Measurements from ENCODE around the gene CALHM2.

The CALHM2 gene

DNA sequence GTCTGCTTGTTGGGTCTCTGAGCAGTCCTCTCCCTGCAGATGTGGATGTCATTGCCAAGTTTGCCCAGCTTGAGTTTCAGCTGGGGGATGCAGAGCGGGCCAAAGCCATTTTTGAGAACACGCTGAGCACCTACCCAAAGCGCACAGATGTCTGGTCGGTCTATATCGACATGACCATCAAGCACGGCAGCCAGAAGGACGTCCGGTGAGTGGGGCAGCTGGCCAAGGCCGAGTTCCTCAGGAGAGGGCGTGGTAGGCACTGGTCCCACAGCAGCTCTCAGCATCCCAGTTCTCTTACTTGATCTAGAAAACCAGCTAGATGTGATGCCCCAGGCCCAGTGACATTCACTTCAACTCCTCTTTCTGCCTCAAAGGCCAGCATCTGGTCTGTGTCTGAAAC, 7.7 kb downstream of the CALHM2 start:
- H4K20me1 ChIP-seq (ENCODE audit: insufficient read depth, low read length), result peaks cover 10% of the 10 kb centered on the region; the same call in 1 of the 2 replicates
- TF ChIP-seq CTCF (IDR thresholded peaks at IDR 0.05; ENCODE audit: borderline replicate concordance, extremely low read depth, low read length, poor library complexity, severe bottlenecking), result no peak
- TF ChIP-seq EZH2 (IDR thresholded peaks at IDR 0.05; ENCODE audit: borderline replicate concordance, low read depth, low read length, severe bottlenecking), result no peak
- ATAC-seq (ENCODE audit: insufficient read depth, low read depth) (no peak), DNase-seq (no peak)
- no peaks in the 10 kb centered on the region for H3K79me2 ChIP-seq (ENCODE audit: insufficient read depth, low read length)
- H3K4me1 ChIP-seq (ENCODE audit: insufficient read depth, low read length), result no peaks in the 10 kb centered on the region
- no peak overlapping the region for H3K27ac ChIP-seq (ENCODE audit: low read length)
- no peak overlapping the region for H2AFZ ChIP-seq (ENCODE audit: low read depth, low read length)
- no peaks in the 10 kb centered on the region for H3K9me3 ChIP-seq (ENCODE audit: insufficient read depth, low read length, severe bottlenecking)
- H3K27me3 ChIP-seq (ENCODE audit: insufficient read depth, low read length, poor library complexity), result no peaks in the 10 kb centered on the region
- peaks cover 92% of the 10 kb centered on the region for H3K36me3 ChIP-seq (ENCODE audit: insufficient read depth, low read length)
- H3K9ac ChIP-seq (ENCODE audit: low read depth, low read length), result no peak overlapping the region
- no peak overlapping the region for H3K4me3 ChIP-seq (ENCODE audit: low read depth in 1 of 2, low read length in 2 of 2)
- H3K4me2 ChIP-seq (ENCODE audit: insufficient read depth, low read length), result no peak overlapping the region

GRCh38 chr10:103443475-103444185, 8.5 kb downstream of the CALHM2 start:
- H3K4me1 ChIP-seq (ENCODE audit: insufficient read depth, low read length), result no peaks in the 10 kb centered on the region
- H2AFZ ChIP-seq (ENCODE audit: low read depth, low read length), result no peak overlapping the region
- H3K4me2 ChIP-seq (ENCODE audit: insufficient read depth, low read length), result no peak overlapping the region
- H3K79me2 ChIP-seq (ENCODE audit: insufficient read depth, low read length), result no peaks in the 10 kb centered on the region
- H4K20me1 ChIP-seq (ENCODE audit: insufficient read depth, low read length), result peaks cover 8% of the 10 kb centered on the region; the same call in 1 of the 2 replicates
- no peak overlapping the region for H3K9ac ChIP-seq (ENCODE audit: low read depth, low read length)
- no peak for TF ChIP-seq EZH2 (IDR thresholded peaks at IDR 0.05; ENCODE audit: borderline replicate concordance, low read depth, low read length, severe bottlenecking)
- TF ChIP-seq CTCF (IDR thresholded peaks at IDR 0.05; ENCODE audit: borderline replicate concordance, extremely low read depth, low read length, poor library complexity, severe bottlenecking), result no peak
- no peak overlapping the region for H3K27ac ChIP-seq (ENCODE audit: low read length)
- ATAC-seq (ENCODE audit: insufficient read depth, low read depth), result no peak
- no peaks in the 10 kb centered on the region for H3K27me3 ChIP-seq (ENCODE audit: insufficient read depth, low read length, poor library complexity)
- H3K36me3 ChIP-seq (ENCODE audit: insufficient read depth, low read length), result peaks cover 93% of the 10 kb centered on the region
- DNase-seq, result no peak
- no peaks in the 10 kb centered on the region for H3K9me3 ChIP-seq (ENCODE audit: insufficient read depth, low read length, severe bottlenecking)
- H3K4me3 ChIP-seq (ENCODE audit: low read depth in 1 of 2, low read length in 2 of 2), result no peak overlapping the region

DNA sequence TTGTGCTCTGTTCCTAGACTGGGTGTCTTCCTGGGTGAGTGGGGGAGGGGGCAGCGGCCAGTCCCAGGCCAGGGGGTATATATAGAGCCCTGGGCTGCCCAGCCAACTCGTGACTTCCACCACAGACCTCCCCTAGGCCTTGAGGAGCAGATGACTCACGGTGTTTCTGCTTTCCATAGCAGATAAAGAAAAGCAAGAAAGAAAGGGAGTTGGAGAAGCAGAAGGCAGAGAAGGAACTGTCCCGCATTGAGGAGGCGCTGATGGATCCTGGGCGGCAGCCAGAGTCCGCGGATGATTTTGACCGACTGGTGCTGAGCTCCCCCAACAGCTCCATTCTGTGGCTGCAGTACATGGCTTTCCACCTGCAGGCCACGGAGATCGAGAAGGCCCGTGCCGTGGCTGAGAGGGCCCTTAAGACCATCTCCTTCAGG, 10.1 kb downstream of the CALHM2 start:
- Histone ChIP-seq H3K79me2 (ENCODE audit: insufficient read depth, low read length) (no peaks in the 10 kb centered on the region), H4K20me1 (ENCODE audit: insufficient read depth, low read length) (peaks cover 13% of the 10 kb centered on the region; the same call in 1 of the 2 replicates), H3K27me3 (ENCODE audit: insufficient read depth, low read length, poor library complexity) (no peaks in the 10 kb centered on the region), H3K36me3 (ENCODE audit: insufficient read depth, low read length) (peaks cover 96% of the 10 kb centered on the region), H3K27ac (ENCODE audit: low read length) (no peak overlapping the region), H3K9ac (ENCODE audit: low read depth, low read length) (no peak overlapping the region), H2AFZ (ENCODE audit: low read depth, low read length) (no peak overlapping the region), H3K4me3 (ENCODE audit: low read depth in 1 of 2, low read length in 2 of 2) (no peak overlapping the region), H3K4me1 (ENCODE audit: insufficient read depth, low read length) (no peaks in the 10 kb centered on the region), H3K9me3 (ENCODE audit: insufficient read depth, low read length, severe bottlenecking) (no peaks in the 10 kb centered on the region), H3K4me2 (ENCODE audit: insufficient read depth, low read length) (no peak overlapping the region)
- TF ChIP-seq EZH2 (IDR thresholded peaks at IDR 0.05; ENCODE audit: borderline replicate concordance, low read depth, low read length, severe bottlenecking), result no peak
- no peak for TF ChIP-seq CTCF (IDR thresholded peaks at IDR 0.05; ENCODE audit: borderline replicate concordance, extremely low read depth, low read length, poor library complexity, severe bottlenecking)
- DNase-seq (no peak), ATAC-seq (ENCODE audit: insufficient read depth, low read depth) (no peak)
